RPMI8226 (cell line): ENCODE measurements around the gene ACE2.
A peak's percentile ranks its signal among the peaks of the same experiment; 100 is the strongest.

Source experiments
- DNase-seq: peaks from one replicate; pipeline ENCODE4 v3.0.0-alpha.2; 2015

ACE2 gene

DNA sequence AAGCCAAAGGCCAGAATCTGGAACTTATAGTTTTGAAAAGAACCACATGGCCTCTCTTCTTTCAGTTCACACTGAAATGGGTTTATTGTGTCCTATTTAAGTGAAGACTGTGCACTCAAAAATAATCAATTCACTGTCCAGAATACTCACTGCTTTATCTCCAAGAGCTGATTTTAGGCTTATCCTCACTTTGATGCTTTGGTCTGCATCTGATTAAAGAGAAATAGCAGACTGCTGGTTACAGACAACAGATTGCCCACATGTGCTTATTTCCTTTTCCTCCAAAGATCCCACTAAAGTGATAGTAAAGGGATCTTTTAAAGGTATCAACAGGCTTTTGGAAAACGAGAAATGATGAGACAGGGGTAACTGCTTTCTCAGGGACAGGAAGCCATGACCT, 30.6 kb downstream of the ACE2 start:
- no peak for DNase-seq

DNA sequence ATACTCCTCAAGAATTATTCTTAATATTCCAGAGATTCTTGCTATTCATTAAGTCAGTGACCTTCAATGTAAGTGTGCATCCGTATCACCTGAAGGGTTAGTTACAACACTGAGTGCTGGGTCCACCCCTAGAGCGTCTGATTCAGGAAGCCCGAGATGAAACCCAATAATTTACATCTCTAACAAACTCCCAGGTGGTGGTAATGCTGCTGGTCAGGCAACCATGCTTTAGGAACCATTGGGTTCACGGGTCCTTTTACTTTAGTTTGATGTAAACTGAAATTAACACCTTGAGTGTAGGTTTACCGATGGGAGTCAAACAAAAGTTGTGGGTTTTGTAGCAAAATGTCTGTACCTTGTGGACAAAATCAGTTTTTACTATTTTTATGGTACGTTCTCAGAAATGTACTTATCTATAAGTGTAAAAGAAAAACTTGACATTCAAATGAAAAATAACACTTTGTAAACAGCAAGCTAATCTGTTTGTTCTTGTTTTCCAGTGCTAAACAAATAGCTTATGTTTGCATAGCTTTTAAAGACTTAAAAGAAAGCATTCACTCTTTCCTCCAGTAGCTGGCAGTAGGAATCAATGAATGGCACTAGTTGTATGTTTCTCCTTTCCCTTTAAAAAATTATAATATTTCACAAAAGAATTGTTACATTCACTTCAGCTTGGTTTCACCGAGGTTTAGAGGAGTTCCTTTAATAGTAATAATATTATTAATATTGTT, 32.7 kb downstream of the ACE2 start:
- no peak for DNase-seq

DNA sequence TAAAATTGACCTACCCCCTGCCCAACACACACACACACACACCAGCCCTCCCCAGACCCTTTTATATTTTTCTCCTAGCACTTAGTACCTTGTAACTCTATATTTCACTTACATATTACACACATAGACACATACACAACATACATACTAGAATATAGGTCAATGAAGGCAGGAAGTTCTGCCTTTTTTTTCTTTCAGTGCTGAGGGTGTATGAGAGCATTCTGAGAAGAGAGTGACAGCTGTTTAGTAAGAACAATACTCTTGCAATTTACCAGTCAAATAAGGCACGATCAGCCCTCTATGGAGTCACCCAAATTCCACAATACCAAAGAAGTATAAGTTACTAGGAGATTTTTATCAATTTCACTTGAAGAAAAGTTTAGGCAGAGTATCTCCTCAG, 33.5 kb downstream of the ACE2 start:
- no peak for DNase-seq

DNA sequence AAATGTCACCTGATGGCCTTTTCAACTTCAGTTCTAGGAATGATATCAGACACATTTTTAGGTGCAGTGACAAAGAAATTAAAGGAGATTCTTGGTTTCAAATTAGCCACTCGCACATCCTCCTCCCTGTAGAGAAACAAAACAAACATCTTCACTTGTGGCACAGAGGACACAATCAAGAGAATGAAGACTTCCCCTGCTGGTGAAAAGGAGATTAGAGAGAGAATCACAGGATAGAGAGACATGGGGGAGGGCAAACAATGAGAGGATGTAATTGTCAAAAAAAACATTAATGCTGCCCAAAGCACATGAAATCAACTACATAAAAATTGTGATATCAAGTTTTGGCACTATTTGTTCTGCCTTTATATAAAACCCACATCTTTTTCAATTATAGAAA, 34.5 kb downstream of the ACE2 start:
- DNase-seq: no peak

DNA sequence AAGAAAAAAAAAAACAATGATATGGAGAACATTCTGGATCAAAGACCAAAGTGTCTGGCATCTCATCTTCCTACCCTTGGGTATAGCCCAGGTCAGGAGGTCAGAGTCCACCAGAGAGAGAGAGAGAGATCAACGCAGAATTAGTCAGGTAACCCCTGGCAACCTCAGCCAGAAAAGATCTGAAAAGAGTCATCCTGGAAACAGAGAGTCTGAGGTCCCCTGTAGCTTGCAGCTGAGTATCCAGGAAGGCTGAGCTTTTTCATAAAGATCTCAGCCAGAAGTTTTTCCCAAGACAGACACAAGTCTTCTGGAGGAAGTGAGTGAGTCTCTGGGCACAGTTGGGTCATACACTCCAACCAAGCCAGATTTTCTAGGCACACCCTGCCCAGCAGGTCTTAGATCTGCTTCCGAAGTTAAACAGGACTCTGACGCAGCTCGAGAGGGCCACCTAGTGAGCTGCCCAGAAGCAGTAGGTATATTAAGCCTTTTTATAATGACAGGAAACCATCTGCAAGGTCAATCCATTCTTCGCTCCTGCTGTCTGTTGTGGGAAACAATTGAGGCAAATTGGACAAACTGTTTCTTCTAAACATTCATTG, 35.7 kb downstream of the ACE2 start:
- DNase-seq: peak; percentile 60

DNA sequence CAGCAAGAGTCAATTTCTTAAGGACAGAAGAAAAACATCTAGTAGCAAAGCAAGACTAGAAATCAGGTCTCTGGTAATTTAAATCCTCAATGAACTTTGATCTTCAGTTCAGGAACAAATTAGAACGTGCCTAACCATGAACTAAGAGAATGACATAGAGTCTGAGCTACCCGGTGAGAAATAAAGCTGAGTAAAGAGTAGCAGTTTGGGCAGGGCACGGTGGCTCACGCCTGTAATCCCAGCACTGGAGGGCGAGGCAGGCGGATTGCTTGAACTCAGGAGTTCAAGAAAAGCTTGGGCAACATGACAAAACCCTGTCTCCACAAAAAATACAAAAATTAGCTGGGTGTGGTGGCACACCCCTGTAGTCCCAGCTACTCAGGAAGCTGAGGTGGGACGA, 37.7 kb downstream of the ACE2 start:
- DNase-seq: no peak

DNA sequence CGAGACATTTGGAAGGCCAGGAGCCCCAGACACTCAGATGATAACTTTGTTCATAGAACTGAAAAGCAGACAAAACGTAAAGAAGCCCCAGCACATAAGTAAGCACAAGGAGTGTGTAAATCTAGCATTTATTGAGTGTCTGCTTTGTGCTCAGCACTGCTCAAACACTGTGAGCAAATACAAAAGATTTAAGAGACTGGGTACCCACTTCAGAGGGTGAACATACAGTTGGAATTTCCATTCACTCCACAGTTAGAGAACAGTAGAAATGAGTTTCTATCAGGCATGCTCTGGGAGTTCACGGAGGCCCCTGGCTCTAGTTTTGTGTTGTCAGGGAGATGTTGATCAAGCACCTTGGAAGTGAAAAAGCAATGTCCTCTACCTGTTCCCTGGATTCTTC, 39.8 kb downstream of the ACE2 start:
- DNase-seq: no peak

DNA sequence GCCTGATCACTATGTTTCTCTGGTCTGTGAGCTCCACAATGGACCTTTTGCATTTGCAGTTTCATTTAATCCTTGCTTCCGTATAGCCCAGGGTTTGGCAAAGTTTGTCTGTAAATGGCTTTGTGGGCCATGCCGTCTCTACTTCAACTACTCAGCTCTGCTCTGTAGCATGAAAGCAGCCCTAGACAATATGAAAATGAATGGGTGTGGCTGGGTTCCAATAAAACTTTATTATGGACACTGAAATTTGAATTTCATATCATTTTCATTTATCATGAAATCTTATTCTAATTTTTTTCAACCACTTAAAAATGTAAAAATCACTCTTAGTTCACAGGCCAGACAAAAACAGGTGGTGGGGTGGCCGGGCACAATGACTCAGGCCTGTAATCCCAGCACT, 41.5 kb downstream of the ACE2 start:
- no peak for DNase-seq

DNA sequence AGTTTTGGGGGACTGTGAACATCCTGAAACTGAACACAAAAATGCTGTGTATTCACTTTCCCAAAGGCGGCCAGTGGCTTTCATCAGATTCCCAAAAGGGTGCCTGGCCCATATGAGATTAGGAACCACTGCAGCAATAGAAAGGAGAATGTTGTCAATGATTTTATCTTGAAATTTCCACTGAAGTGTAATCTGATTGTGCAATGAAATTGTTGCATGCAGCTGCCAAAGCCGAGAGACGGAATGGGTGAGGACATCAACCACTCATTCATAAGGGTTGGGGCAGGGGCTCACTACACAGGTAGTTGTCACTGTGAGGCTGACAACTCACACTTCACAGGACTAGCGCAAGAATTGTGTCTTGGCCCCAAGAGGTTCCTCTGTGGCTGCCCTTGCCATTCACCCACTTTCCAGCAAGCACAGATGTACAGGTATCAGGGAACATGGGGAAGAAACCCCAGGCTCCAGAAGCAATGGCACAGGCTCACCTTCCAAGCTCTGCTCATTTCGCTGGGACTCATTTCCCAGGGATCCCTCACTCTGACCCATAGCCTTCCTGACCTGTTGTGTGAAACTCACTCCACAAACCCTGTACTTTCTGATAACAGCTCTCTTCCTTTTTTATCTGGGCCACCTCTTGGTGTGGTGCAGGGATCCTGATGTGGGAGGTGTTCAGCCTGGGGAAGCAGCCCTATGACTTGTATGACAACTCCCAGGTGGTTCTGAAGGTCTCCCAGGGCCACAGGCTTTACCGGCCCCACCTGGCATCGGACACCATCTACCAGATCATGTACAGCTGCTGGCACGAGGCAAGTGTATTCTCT, 51.4 kb downstream of the ACE2 start:
- DNase-seq: no peak

DNA sequence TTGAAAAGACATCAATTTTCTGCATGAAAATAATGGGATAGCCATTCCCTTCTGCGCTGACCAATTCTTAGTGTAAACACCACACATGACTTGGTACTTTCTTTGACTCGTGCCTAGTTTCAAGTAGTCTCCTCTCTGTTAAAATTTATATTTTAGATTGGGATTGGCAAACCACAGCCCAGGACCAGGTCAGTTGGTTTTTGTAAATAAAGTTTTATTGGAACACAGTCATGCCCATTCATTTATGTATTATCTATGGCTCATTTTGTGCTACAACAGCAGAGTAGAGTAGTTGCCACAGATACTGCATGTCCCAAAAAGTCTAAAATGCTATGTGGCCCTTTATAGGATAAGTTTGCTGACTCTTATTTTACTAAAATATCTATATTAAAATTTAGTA, 53.4 kb downstream of the ACE2 start:
- no peak for DNase-seq

DNA sequence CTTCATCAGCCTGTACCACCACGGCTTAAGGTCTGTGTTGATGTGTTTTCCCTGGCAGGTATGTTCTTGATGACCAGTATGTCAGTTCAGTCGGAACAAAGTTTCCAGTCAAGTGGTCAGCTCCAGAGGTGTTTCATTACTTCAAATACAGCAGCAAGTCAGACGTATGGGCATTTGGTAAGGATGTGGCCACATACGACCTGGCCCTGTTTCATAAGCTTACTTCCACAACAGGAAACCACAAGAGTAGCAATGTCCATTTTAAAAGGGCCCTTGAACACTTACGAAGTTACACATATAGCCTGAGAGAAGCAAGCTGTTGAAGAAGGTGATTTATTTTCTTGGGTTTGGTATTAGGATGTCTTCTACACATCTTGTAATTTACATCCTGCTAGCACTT, 54.0 kb downstream of the ACE2 start:
- DNase-seq: no peak

DNA sequence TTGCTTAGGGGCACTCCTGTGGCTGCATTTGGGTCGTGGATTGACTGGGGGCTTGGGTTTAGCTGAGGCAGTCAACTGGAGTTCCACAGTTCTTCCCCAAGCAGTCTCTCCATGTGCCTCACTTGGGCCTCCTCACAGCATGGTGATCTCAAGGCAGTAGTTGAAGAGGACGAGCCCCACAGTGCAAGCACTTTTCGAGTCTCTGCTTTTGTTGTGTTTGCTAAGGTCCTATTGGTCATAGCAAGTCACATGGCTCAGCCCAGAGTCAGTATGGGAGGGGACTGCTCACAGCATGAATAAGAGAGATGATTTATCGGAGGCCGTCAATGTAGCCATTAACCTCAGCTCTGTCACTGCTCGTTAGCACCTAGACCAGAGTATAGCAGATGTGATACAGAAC, 70.4 kb downstream of the ACE2 start:
- DNase-seq: no peak

DNA sequence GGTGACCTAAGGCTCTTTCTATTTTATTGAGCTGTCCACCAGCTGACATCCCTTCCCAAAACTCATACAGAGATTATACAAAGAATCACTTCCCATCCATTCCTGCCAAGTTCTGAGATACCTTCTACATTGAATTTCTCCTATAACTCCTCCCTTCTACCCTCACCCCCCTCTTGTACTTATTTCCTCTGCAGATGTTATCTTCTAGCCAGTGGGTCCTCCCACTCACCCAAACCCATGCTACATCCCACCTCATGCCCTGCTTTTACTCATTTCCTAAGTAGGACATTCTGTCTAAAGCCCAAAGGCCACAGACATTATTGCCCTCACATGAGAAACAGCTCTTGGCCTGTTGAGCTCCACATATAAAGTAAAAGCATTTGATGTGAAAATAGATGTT, 71.6 kb downstream of the ACE2 start:
- no peak for DNase-seq

DNA sequence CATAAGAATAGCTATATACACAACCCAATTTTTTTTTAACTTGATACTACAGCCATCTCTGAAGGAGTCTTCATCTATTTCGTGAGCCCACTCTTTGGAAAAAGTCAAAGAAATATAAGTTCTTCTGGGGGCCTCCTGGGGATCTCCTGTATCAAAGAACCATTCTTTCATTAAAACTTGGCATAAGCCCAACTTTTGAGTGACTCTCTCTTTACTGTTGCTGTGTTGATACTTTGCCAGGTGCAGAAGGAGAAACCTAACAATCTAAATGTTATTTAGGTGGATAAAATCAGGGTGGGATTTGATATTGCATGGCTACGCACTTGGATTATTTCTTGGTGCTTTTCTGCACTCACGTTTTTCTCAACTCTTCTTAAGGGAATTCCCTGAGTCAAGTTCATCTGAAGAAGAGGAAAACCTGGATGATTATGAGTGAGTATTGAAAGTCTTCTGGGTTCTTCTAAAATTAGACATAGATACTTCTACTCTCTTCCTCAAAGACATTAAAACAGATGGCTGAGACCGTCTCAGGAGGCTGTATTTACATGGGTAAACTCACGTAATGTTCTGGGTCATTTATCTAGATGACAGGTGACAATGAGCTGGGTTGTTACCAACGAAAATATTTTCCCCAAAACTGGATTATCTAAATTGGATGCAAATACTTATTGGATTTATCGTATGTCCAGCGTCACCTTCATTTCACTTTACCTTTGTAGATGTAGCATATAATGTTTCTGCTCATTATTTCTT, 74.9 kb downstream of the ACE2 start:
- peak; percentile 23 for DNase-seq

DNA sequence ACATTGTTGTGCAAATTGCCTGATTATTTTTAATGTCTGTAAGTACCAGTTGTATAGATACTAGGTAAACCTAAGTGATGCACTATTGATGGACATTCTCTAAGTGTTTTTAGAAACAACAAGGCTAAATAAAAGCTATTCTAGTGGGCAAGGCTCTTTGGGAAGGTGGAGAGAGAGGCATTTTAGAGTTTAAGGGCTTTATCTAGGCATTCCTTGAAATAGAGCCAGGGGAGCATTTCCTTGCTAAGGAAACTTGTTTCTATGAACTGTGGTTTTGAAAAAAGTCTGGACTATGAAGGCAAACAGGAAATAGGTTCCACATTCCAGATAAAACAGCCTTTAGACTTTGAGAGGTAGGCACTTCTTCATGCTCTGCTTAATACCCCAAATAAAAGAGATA, 76.3 kb downstream of the ACE2 start:
- DNase-seq: no peak

DNA sequence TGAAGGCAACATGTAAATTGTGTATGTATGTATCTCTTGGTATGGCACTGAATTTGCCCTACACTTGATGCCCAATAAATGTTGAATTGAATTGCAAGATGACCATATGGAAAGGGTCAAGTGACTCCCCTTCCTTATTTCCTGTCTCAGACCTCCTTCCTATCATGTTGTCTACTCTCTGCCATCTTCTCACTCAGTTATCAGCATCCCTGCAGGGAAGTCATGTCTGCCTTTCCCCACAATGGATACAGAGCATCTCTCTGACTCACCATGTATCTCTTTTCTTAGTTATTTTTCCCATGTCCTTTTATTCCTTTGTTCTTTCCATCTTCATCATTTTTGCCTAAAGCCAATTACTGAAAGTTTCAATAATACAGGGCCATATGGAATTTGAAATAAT, 77.7 kb downstream of the ACE2 start:
- no peak for DNase-seq

DNA sequence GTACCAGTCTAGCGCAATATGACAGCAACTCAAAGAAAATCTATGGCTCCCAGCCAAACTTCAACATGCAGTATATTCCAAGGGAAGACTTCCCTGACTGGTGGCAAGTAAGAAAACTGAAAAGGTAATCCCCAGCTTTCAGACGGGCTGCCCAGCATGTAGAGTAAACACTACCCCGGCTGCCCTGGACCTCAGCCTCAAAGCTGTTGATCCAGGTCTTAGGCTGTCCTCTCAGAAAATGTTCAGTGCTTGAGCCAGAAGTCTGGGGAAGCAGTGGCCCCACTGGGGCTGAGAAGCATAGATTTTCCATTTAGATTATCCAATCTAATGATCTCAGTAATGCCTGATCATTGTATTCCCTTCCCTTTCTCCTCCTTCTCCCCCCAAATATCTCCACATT, 78.3 kb downstream of the ACE2 start:
- DNase-seq: no peak

DNA sequence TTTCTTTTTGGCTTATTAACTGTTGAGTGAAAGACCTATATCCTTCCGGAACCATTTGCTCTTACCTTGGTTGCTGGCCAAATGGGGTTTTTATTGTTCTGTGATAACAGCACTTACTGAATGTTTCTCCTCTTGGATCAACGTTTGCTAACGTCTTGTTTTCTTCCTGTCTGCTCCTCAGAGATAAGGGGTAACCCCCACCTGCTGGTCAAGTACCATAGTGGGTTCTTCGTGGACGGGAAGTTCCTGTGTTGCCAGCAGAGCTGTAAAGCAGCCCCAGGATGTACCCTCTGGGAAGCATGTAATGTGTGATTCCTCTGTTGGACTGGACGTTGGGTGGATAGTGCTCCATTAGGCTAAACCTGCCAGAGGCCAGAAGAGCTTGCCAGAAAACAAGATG, 84.8 kb downstream of the ACE2 start:
- no peak for DNase-seq

DNA sequence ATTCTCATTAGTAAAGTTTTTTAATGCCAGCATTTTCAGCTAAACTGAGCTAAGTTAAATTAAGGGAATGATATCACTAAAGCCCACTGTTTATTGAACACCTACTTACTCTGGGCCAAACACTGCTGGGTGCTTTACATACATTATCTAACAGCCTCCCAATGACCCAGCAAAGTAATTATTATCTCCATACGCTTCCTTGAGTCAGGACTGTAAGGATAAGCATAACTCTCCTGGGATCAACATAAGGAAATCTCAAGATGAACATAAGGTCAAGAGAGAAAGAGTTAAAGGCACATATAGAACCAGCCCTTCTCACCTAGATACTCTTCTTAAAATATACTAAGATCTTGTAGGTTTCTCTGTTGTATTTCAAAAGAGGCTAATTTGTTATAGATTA, 86.5 kb downstream of the ACE2 start:
- DNase-seq: no peak

DNA sequence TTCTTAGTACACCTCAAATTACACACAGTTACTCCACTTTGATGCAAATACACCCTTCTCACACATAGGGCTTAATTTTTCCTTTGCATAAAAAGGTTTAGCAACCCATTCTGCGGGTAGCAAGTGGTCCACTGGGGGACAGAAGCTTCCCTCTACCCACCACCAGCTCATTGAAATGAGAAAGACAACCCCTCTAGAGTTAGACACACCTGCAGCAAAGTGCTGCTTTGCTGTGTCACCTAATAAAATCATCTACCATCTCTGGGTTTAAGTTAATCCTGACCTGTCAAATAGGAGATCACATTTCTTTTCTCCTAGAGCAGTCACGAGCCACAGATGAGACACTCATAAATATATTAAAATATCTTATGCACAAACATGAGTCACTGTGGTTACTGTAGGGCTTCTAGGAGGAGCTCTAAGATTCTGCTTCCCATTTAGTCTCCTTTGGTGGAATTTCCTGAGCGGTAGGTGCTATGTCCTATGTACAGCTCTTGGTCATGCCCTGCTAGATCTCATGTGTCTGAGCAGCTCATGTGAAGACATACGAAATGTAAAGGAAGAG, 88.3 kb downstream of the ACE2 start:
- no peak for DNase-seq

DNA sequence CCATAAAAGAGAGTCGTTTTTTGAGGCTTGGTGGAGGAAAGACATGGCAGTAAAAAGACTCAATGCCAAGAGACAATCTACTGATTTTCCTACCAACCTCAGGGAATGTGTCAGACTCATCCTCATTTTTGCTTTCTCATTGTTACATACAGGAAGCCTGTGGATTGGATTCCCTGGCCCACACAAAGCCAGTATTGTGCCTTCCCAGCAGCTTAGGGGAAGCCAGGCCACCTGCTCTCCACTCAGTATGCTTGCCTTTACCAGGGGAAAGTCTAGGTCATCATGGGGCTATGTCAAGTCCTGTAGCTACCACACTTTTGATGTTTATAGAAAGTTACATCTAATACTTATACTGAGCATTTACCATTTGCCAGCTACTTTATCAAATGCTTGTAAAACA, 89.2 kb downstream of the ACE2 start:
- no peak for DNase-seq
